K562 (cell line): ENCODE data around the gene UNC5C. TPM values are rescaled to one million over a fixed set of nuclear protein-coding genes. Genes with fewer than 3 reads are reported as not detected.

Experiments
- ATAC-seq: fragments of 200-7000 bp; cut with Tn5 transposase; 3 replicates; pipeline ENCODE4 v1.9.1; 2020; ENCODE audit warnings: moderate library complexity
- BruUV-seq: library from RNA; stranded (reverse); fragments of 400-500 nt; replicated peaks from 2 replicates; lab custom pipeline; 2021; lab: Mats Ljungman, UMichigan
- CTCF ChIA-PET: fragments of 300-600 bp; formaldehyde crosslinking; extraction: SDS; loops from one replicate; lab custom pipeline; 2021; ENCODE audit warnings: low intra/inter-chr PET ratio; lab: Yijun Ruan, JAX
- POLR2A ChIA-PET: fragments of 300-600, 350-650 bp; sonication (Branson Sonifier 250); formaldehyde crosslinking; extraction: SDS; loops from one replicate; lab custom pipeline; 2021; ENCODE audit warnings: antibody characterized with exemption, inconsistent platforms; lab: Yijun Ruan, JAX
- DNase-seq, 4 experiments: peaks; one replicate each; pipeline versions ENCODE4 v3.0.0 to v3.0.0-alpha.2; 2011 to 2018; ENCODE audit warnings: low spot score in 3 of 4, mixed read lengths in 3 of 4; ENCODE audit errors: extremely low read depth in 1 of 4
- FAIRE-seq: peaks from 2 replicates; lab custom pipeline; 2011; peaks lifted over from hg19 to GRCh38; lab: Jason Lieb, UNC
- H2AFZ ChIP-seq: 2 replicates; pipeline ENCODE4 v1.6.0; 2011; ENCODE audit warnings: low read depth, low read length, control low read depth, inconsistent platforms
- H3K27ac ChIP-seq: fragments of 200-600 bp; 3 replicates; pipeline ENCODE4 v1.8.0; 2011; ENCODE audit warnings: low read depth, mild to moderate bottlenecking, control low read depth, inconsistent platforms, low read length, moderate library complexity, mixed read lengths; ENCODE audit errors: extremely low read depth
- H3K27me3 ChIP-seq, 2 experiments: fragments of 300-600 bp in 1 of 2; 2 replicates in 1 of 2; 3 replicates in 1 of 2; pipeline versions ENCODE4 v1.6.0 to v1.8.0; 2011; ENCODE audit warnings: inconsistent platforms in 2 of 2, low read length in 2 of 2, mild to moderate bottlenecking in 1 of 2, mixed read lengths in 1 of 2, moderate library complexity in 1 of 2; ENCODE audit not compliant: control insufficient read depth in 2 of 2, insufficient read depth in 2 of 2
- H3K36me3 ChIP-seq: fragments of 300-600 bp; 3 replicates; pipeline ENCODE4 v1.8.0; 2011; ENCODE audit warnings: mild to moderate bottlenecking, low read length, inconsistent platforms; ENCODE audit not compliant: control insufficient read depth, insufficient read depth
- H3K4me1 ChIP-seq, 2 experiments: fragments of 200-600 bp in 1 of 2; replicated peaks in 1 of 2; 2 replicates in 1 of 2; 3 replicates in 1 of 2; pipeline versions ENCODE4 v1.5.1 to v1.8.0; 2011; ENCODE audit warnings: inconsistent platforms in 2 of 2, low read length in 2 of 2, mild to moderate bottlenecking in 1 of 2, mixed read lengths in 1 of 2, moderate library complexity in 1 of 2; ENCODE audit not compliant: control insufficient read depth in 2 of 2, insufficient read depth in 2 of 2
- H3K4me2 ChIP-seq: 2 replicates; pipeline ENCODE4 v1.6.1; 2011; ENCODE audit warnings: low read length, control low read depth, inconsistent platforms, mixed read lengths; ENCODE audit not compliant: insufficient read depth
- H3K4me3 ChIP-seq: fragments of 200-600 bp; sonication (generic), shearing (Covaris generic); 2 replicates; pipeline ENCODE4 v1.5.1; 2016; ENCODE audit warnings: control low read depth, inconsistent platforms
- H3K79me2 ChIP-seq: fragments of 200-600 bp; 3 replicates; pipeline ENCODE4 v1.8.0; 2011; ENCODE audit warnings: low read length, inconsistent platforms; ENCODE audit not compliant: control insufficient read depth, insufficient read depth
- H3K9ac ChIP-seq, 2 experiments: 2 replicates each; pipeline versions ENCODE4 v1.6.0 to v1.6.1; 2011; ENCODE audit warnings: low read depth in 2 of 2, low read length in 2 of 2, control low read depth in 1 of 2, inconsistent platforms in 1 of 2, mild to moderate bottlenecking in 1 of 2, mixed read lengths in 1 of 2; ENCODE audit not compliant: insufficient read depth in 1 of 2
- H3K9me1 ChIP-seq: one replicate; pipeline ENCODE4 v1.6.0; 2011; ENCODE audit warnings: inconsistent platforms, mild to moderate bottlenecking, low read length, moderate library complexity; ENCODE audit not compliant: control insufficient read depth, insufficient read depth
- H3K9me3 ChIP-seq: replicated peaks from 2 replicates; pipeline ENCODE4 v1.5.1; 2011; ENCODE audit warnings: low read depth, low read length, inconsistent platforms; ENCODE audit not compliant: control insufficient read depth, insufficient read depth
- H4K20me1 ChIP-seq: replicated peaks from 2 replicates; pipeline ENCODE4 v1.6.1; 2011; ENCODE audit warnings: low read length, inconsistent platforms, mixed read lengths; ENCODE audit not compliant: control insufficient read depth, insufficient read depth
- CBX1 ChIP-seq: sonication (generic); IDR thresholded peaks from 2 replicates; pipeline ENCODE4 v1.6.1; 2016; ENCODE audit warnings: antibody characterized with exemption, low read depth, mild to moderate bottlenecking
- FOXM1 ChIP-seq, 2 experiments: fragments of 450-650 bp in 1 of 2; sonication (generic) in 1 of 2; formaldehyde crosslinking in 1 of 2; IDR thresholded peaks; 2 replicates each; pipeline versions ENCODE4 v1.6.1 to v1.9.0; 2017 to 2022; ENCODE audit warnings: low read depth in 2 of 2, mild to moderate bottlenecking in 2 of 2, missing genetic modification reagents in 1 of 2, moderate library complexity in 1 of 2
- SIN3B ChIP-seq: fragments of 450-650 bp; IDR thresholded peaks from 2 replicates; pipeline ENCODE4 v1.6.1; 2017; ENCODE audit warnings: low read depth, mild to moderate bottlenecking, moderate library complexity
- ZEB2 ChIP-seq: fragments of 450-650 bp; IDR thresholded peaks from 2 replicates; pipeline ENCODE4 v1.6.1; 2016
- ZFX ChIP-seq: sonication (generic); formaldehyde crosslinking; IDR thresholded peaks from 2 replicates; pipeline ENCODE4 v1.8.0; 2022; ENCODE audit warnings: mild to moderate bottlenecking, missing genetic modification reagents, moderate library complexity
- ZNF175 ChIP-seq: fragments of 200-800 bp; sonication (Bioruptor generic); IDR thresholded peaks from 2 replicates; pipeline ENCODE4 v1.6.1; 2016; ENCODE audit warnings: low read depth, mild to moderate bottlenecking, missing genetic modification characterization, missing compliant biosample characterization
- ZNF224 ChIP-seq: sonication (generic); formaldehyde crosslinking; IDR thresholded peaks from 2 replicates; pipeline ENCODE4 v1.8.0; 2022; ENCODE audit warnings: mild to moderate bottlenecking, missing genetic modification reagents
- whole genome bisulfite sequencing: fragments of 100-300 bp; shearing (Covaris generic); methylation state at CpG from one replicate; pipeline ENCODE4 v1.1.6; 2016; ENCODE audit warnings: low coverage, mixed read lengths; ENCODE audit not compliant: insufficient coverage; ENCODE audit errors: missing lambda C conversion rate; 5-methylcytosine and 5-hydroxymethylcytosine counted together
- in situ Hi-C: fragments of 300-500 bp; cut with MboI; formaldehyde crosslinking; loops from 4 replicates; pipeline ENCODE4 v1.15.0; 2018; ENCODE audit warnings: inconsistent platforms, mixed read lengths
- intact Hi-C: fragments of 100-400 bp; cut with micrococcal nuclease; formaldehyde crosslinking; loops from 2 replicates; pipeline ENCODE4 v1.14.2; 2022
- polyA plus RNA-seq, 8 experiments: library from polyadenylated mRNA; depleted of rRNA in 4 of 8; stranded (reverse) in 5 of 8; unstranded in 3 of 8; fragments of >200 nt; fragmentation: Nextera tagmentation in 2 of 8; fragmentation: Illumina TruSeq in 1 of 8; extraction: Ambion mirVana in 2 of 8; extraction: Trizol in 1 of 8; gene quantifications; 2 replicates each; pipeline versions ENCODE4 v1.2.1 to v1.2.3, GENCODE V29; 2011 to 2014; ENCODE audit warnings: inconsistent platforms in 1 of 8, missing spikeins in 1 of 8
- total RNA-seq, 7 experiments: library from RNA; depleted of rRNA in 6 of 7; stranded (reverse); fragments of >200 nt in 6 of 7; fragmentation: Illumina TruSeq in 2 of 7; extraction: Trizol in 2 of 7; gene quantifications; 2 replicates each; pipeline versions ENCODE4 v1.2.1 to v1.2.3, GENCODE V29; 2011 to 2021; ENCODE audit warnings: low replicate concordance in 1 of 7
- TF ChIP-seq, protein P1 (sequence below): fragments of 450-650 bp; IDR thresholded peaks from 2 replicates; pipeline ENCODE4 v1.6.1; 2016; ENCODE audit warnings: low read depth

Gene UNC5C
- total and polyA plus RNA-seq, 9 of the 15 experiments (the other 6 are each of a cell fraction or from before 2014, with no cell fraction given): under 0.01 to 0.10 (median 0.03) TPM; not detected in 1

GRCh38 chr4:95524184-95524583, 24.6 kb downstream of the UNC5C start:
- intact Hi-C loops (no loop called here), in situ Hi-C loops (loop anchor here (25.0 kb wide), 1 partner anchor 362 kb away; no protein-coding TSS in a partner anchor)
- no peaks in the 10 kb centered on the region for H3K9me1 ChIP-seq
- CTCF ChIA-PET: no interaction called here
- no peaks in the 10 kb centered on the region for H3K4me1 ChIP-seq
- no peak overlapping the region for H3K4me2 ChIP-seq
- 10% methylated on average over 1 of the region's 1 CpG for WGBS
- FAIRE-seq: no peak
- DNase-seq: no peak
- H3K9me3 ChIP-seq: no peaks in the 10 kb centered on the region
- no peak for TF ChIP-seq CBX1
- TF ChIP-seq FOXM1 (IDR thresholded peaks at IDR 0.05; ENCODE audit: low read depth): no peak
- TF ChIP-seq FOXM1 (CRISPR knock-in tag; IDR thresholded peaks at IDR 0.05; ENCODE audit: low read depth): no peak
- TF ChIP-seq, protein P1, sequence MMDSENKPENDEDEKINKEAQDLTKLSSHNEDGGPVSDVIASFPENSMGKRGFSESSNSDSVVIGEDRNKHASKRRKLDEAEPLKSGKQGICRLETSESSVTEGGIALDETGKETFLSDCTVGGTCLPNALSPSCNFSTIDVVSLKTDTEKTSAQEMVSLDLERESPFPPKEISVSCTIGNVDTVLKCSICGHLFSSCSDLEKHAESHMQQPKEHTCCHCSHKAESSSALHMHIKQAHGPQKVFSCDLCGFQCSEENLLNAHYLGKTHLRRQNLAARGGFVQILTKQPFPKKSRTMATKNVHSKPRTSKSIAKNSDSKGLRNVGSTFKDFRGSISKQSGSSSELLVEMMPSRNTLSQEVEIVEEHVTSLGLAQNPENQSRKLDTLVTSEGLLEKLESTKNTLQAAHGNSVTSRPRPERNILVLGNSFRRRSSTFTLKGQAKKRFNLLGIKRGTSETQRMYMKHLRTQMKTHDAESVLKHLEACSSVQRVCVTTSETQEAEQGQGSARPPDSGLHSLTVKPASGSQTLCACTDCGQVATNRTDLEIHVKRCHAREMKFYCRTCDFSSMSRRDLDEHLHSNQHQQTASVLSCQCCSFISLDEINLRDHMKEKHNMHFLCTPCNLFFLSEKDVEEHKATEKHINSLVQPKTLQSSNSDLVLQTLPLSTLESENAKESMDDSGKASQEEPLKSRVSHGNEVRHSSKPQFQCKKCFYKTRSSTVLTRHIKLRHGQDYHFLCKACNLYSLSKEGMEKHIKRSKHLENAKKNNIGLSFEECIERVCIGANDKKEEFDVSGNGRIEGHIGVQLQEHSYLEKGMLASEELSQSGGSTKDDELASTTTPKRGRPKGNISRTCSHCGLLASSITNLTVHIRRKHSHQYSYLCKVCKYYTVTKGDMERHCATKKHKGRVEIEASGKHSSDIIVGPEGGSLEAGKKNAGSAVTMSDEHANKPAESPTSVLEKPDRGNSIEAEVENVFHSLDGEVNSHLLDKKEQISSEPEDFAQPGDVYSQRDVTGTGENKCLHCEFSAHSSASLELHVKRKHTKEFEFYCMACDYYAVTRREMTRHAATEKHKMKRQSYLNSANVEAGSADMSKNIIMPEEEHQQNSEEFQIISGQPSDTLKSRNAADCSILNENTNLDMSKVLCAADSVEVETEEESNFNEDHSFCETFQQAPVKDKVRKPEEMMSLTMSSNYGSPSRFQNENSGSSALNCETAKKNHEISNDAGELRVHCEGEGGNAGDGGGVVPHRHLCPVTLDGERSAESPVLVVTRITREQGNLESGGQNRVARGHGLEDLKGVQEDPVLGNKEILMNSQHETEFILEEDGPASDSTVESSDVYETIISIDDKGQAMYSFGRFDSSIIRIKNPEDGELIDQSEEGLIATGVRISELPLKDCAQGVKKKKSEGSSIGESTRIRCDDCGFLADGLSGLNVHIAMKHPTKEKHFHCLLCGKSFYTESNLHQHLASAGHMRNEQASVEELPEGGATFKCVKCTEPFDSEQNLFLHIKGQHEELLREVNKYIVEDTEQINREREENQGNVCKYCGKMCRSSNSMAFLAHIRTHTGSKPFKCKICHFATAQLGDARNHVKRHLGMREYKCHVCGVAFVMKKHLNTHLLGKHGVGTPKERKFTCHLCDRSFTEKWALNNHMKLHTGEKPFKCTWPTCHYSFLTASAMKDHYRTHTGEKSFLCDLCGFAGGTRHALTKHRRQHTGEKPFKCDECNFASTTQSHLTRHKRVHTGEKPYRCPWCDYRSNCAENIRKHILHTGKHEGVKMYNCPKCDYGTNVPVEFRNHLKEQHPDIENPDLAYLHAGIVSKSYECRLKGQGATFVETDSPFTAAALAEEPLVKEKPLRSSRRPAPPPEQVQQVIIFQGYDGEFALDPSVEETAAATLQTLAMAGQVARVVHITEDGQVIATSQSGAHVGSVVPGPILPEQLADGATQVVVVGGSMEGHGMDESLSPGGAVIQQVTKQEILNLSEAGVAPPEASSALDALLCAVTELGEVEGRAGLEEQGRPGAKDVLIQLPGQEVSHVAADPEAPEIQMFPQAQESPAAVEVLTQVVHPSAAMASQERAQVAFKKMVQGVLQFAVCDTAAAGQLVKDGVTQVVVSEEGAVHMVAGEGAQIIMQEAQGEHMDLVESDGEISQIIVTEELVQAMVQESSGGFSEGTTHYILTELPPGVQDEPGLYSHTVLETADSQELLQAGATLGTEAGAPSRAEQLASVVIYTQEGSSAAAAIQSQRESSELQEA: no peak
- no peak for TF ChIP-seq ZNF224 (CRISPR knock-in tag)
- TF ChIP-seq ZEB2: no peak
- no peak for TF ChIP-seq SIN3B
- TF ChIP-seq ZFX (CRISPR knock-in tag): no peak
- TF ChIP-seq ZNF175 (CRISPR knock-in tag): no peak
- H4K20me1 ChIP-seq: no peaks in the 10 kb centered on the region
- BruUV-seq: no TSS peak
- H2AFZ ChIP-seq: no peak overlapping the region
- no peaks in the 10 kb centered on the region for H3K27me3 ChIP-seq
- H3K27ac ChIP-seq: no peak overlapping the region
- no peak overlapping the region for H3K9ac ChIP-seq
- ATAC-seq: no peak
- no peaks in the 10 kb centered on the region for H3K36me3 ChIP-seq
- POLR2A ChIA-PET: no interaction called here
- no peaks in the 10 kb centered on the region for H3K79me2 ChIP-seq
- no peak overlapping the region for H3K4me3 ChIP-seq
